OCI-LY7 (cell line): ENCODE measurements around the gene LRRC26. TPM values are rescaled to one million over a fixed set of nuclear protein-coding genes. Genes with fewer than 3 reads are reported as not detected.

Experiments used
- BruUV-seq: library from RNA; stranded (reverse); fragments of 400-500 nt; replicated peaks from 2 replicates; lab custom pipeline; 2021; lab: Mats Ljungman, UMichigan
- CTCF ChIA-PET: fragments of 300-600 bp; sonication (Branson Sonifier 250); formaldehyde crosslinking; loops from one replicate; lab custom pipeline; 2022; ENCODE audit warnings: antibody characterized with exemption; ENCODE audit not compliant: unreplicated experiment; lab: Charles Lee
- POLR2A ChIA-PET: fragments of 300-600 bp; sonication (Branson Sonifier 250); formaldehyde crosslinking; loops from one replicate; lab custom pipeline; 2022; ENCODE audit warnings: antibody characterized with exemption; lab: Charles Lee
- DNase-seq: peaks from one replicate; pipeline ENCODE4 v3.0.0-alpha.2; 2015; ENCODE audit warnings: low spot score
- H2AFZ ChIP-seq: fragments of 200-600 bp; sonication (generic), shearing (Covaris generic); 2 replicates; pipeline ENCODE4 v1.6.1; 2014; ENCODE audit warnings: mild to moderate bottlenecking, antibody characterized with exemption, low read length, moderate library complexity
- H3K27ac ChIP-seq: fragments of 200-600 bp; sonication (generic); 2 replicates; pipeline ENCODE4 v1.5.1; 2014; ENCODE audit warnings: mixed run types, low read depth, mild to moderate bottlenecking, moderate library complexity, low read length, inconsistent platforms; ENCODE audit not compliant: poor library complexity, severe bottlenecking
- H3K36me3 ChIP-seq: fragments of 200-600 bp; sonication (generic); 2 replicates; pipeline ENCODE4 v1.6.1; 2014; ENCODE audit warnings: mild to moderate bottlenecking, antibody characterized with exemption, low read length, moderate library complexity, mixed read lengths; ENCODE audit not compliant: insufficient read depth
- H3K4me1 ChIP-seq: fragments of 200-600 bp; sonication (generic); 2 replicates; pipeline ENCODE4 v1.5.1; 2014; ENCODE audit warnings: mild to moderate bottlenecking, low read length; ENCODE audit not compliant: insufficient read depth, poor library complexity, severe bottlenecking
- H3K4me2 ChIP-seq: fragments of 200-600 bp; sonication (generic); 2 replicates; pipeline ENCODE4 v1.6.1; 2014; ENCODE audit warnings: mild to moderate bottlenecking, low read length
- H3K4me3 ChIP-seq: fragments of 200-600 bp; sonication (generic); 2 replicates; pipeline ENCODE4 v1.5.1; 2014; ENCODE audit warnings: mild to moderate bottlenecking, low read depth, low read length; ENCODE audit not compliant: poor library complexity, severe bottlenecking
- H3K79me2 ChIP-seq: fragments of 200-600 bp; sonication (generic); 2 replicates; pipeline ENCODE4 v1.6.1; 2016; ENCODE audit warnings: low read depth, mild to moderate bottlenecking, low read length, moderate library complexity, mixed read lengths; ENCODE audit not compliant: insufficient read depth
- H3K9me2 ChIP-seq: fragments of 200-600 bp; sonication (generic); 2 replicates; pipeline ENCODE4 v1.6.1; 2016; ENCODE audit warnings: mild to moderate bottlenecking, low read length, mixed read lengths; ENCODE audit not compliant: insufficient read depth
- H3K9me3 ChIP-seq: fragments of 200-600 bp; sonication (generic); 2 replicates; pipeline ENCODE4 v1.6.1; 2014; ENCODE audit warnings: mild to moderate bottlenecking, mixed run types, low read length, mixed read lengths
- H4K20me1 ChIP-seq: fragments of 200-600 bp; sonication (generic); 2 replicates; pipeline ENCODE4 v1.6.1; 2014; ENCODE audit warnings: mild to moderate bottlenecking, antibody characterized with exemption, low read length, moderate library complexity, mixed read lengths; ENCODE audit not compliant: insufficient read depth
- CTCF ChIP-seq: fragments of 200-600 bp; sonication (generic); conservative IDR thresholded peaks from 2 replicates; pipeline ENCODE4 v1.5.1; 2014; ENCODE audit warnings: mild to moderate bottlenecking, antibody characterized with exemption, low read length, moderate library complexity, mixed read lengths
- EZH2phosphoT487 ChIP-seq: fragments of 200-600 bp; sonication (generic); IDR thresholded peaks from 2 replicates; pipeline ENCODE4 v1.6.1; 2018; ENCODE audit warnings: low read depth, borderline replicate concordance, mild to moderate bottlenecking, mixed run types, antibody characterized with exemption, low read length, moderate library complexity, mixed read lengths
- intact Hi-C: fragments of 100-400 bp; cut with micrococcal nuclease; formaldehyde crosslinking; loops from one replicate; pipeline ENCODE4 v1.10.0; 2022; ENCODE audit not compliant: unreplicated experiment
- total RNA-seq, 2 experiments: library from RNA; depleted of rRNA in 1 of 2; stranded (reverse); fragments of >200 nt in 1 of 2; shearing (Covaris generic) in 1 of 2; gene quantifications; 2 replicates each; pipeline ENCODE4 v1.2.3, GENCODE V29; 2014 to 2022

LRRC26 gene
- total RNA-seq, 2 experiments from 2014 or later, result not detected

- Histone ChIP-seq H3K79me2 (peaks cover 11% of the 10 kb centered on the region; the same call in 1 of the 2 replicates), H3K4me1 (peaks cover 43% of the 10 kb centered on the region), H3K36me3 (no peaks in the 10 kb centered on the region), H4K20me1 (no peaks in the 10 kb centered on the region), H3K4me2 (no peak overlapping the region), H3K9me3 (no peaks in the 10 kb centered on the region), H3K27ac (no peak overlapping the region), H2AFZ (no peak overlapping the region), H3K4me3 (no peak overlapping the region), H3K9me2 (no peaks in the 10 kb centered on the region)
- no peak for DNase-seq
- BruUV-seq, result no TSS peak
- TF ChIP-seq CTCF (no peak), EZH2phosphoT487 (no peak)
- ChIA-PET POLR2A (interaction anchor here (0.7 kb wide), 1 partner anchor 321 kb away, joined by 4 read pairs; no protein-coding TSS in a partner anchor), CTCF (interaction anchor here (0.6 kb wide), 1 partner anchor 15 kb away, joined by 3 read pairs; no protein-coding TSS in a partner anchor)
- intact Hi-C loops, result no loop called here
These were observed 35.7 kb downstream of the LRRC26 start for GRCh38 chr9:137134191-137134590.

- peaks cover 35% of the 10 kb centered on the region for H3K4me1 ChIP-seq
- peak overlapping the region; percentile 94 for H3K4me3 ChIP-seq
- no peak for TF ChIP-seq CTCF
- no peak for TF ChIP-seq EZH2phosphoT487
- BruUV-seq, result no TSS peak
- H3K36me3 ChIP-seq, result no peaks in the 10 kb centered on the region
- intact Hi-C loops, result no loop called here
- ChIA-PET POLR2A (interaction anchor here (0.7 to 3.4 kb wide), 10 partner anchors 8 to 125 kb away, joined by 3 to 52 read pairs (median 4); partner anchors contain the start of genes NELFB and RNF208), CTCF (interaction anchor here (0.5 to 1.4 kb wide), 7 partner anchors 20 to 108 kb away, joined by 3 to 9 read pairs (median 5); partner anchors contain the start of gene SAPCD2)
- H3K9me2 ChIP-seq, result no peaks in the 10 kb centered on the region
- H4K20me1 ChIP-seq, result no peaks in the 10 kb centered on the region
- DNase-seq, result no peak
- H3K27ac ChIP-seq, result peak overlapping the region; percentile 92
- H2AFZ ChIP-seq, result peak overlapping the region; percentile 31; the same call in 1 of the 2 replicates
- H3K4me2 ChIP-seq, result peak overlapping the region; percentile 96
- no peaks in the 10 kb centered on the region for H3K9me3 ChIP-seq
- H3K79me2 ChIP-seq, result peaks cover 49% of the 10 kb centered on the region; the same call in 1 of the 2 replicates
These were observed 39.6 kb downstream of the LRRC26 start for GRCh38 chr9:137130176-137130755.
